ENCODE measurements around the gene RARG. TPM values are rescaled to one million over a fixed set of nuclear protein-coding genes. Genes with fewer than 3 reads are reported as not detected.
A peak's percentile ranks its signal among the peaks of the same experiment; 100 is the strongest.

Gene RARG
- total RNA-seq: 10 to 100 TPM; 29.4 to 38.8 TPM

- Mint-ChIP-seq H3K36me3 (no peaks in the 10 kb centered on the region), H3K4me3 (peak within 1 kb of the TSS; percentile 73), H3K9me3 (ENCODE audit: low read depth) (no peaks in the 10 kb centered on the region), H3K27ac (peak within 1 kb of the TSS; percentile 58), H3K27me3 (no peaks in the 10 kb centered on the region), H3K4me1 (peaks cover 44% of the 10 kb centered on the region)
- ATAC-seq (peak; percentile 85), DNase-seq (peak; percentile 78)
- CTCF ChIA-PET: interaction anchor here (1.1 to 2.3 kb wide), 6 partner anchors 13 to 89 kb away, joined by 3 to 6 read pairs (median 3); partner anchors contain the start of genes AAAS and ITGB7
These were observed at the start of gene RARG for GRCh38 chr12:53231921-53232645. Gene RARG, minus strand, starts transcription at chr12:53232209. Its CDS starts 4,664 bp downstream, at chr12:53227545.

- H3K4me3 Mint-ChIP-seq: no peak overlapping the region
- peaks cover 4% of the 10 kb centered on the region for H3K4me1 Mint-ChIP-seq
- no peaks in the 10 kb centered on the region for H3K27me3 Mint-ChIP-seq
- ATAC-seq: no peak
- H3K36me3 Mint-ChIP-seq: peaks cover 59% of the 10 kb centered on the region
- no peaks in the 10 kb centered on the region for H3K9me3 Mint-ChIP-seq (ENCODE audit: low read depth)
- CTCF ChIA-PET: interaction anchor here (1.0 to 1.1 kb wide), 3 partner anchors 12 to 121 kb away, joined by 3 to 4 read pairs (median 4); partner anchors contain the start of gene ESPL1
- H3K27ac Mint-ChIP-seq: no peak overlapping the region
- no peak for DNase-seq
These were observed 48.0 kb upstream of the RARG start for GRCh38 chr12:53279888-53280498.

GRCh38 chr12:53279283-53279869 is 47.4 kb upstream of the RARG start:
- no peaks in the 10 kb centered on the region for H3K27me3 Mint-ChIP-seq
- DNase-seq: no peak
- no peak for ATAC-seq
- H3K9me3 Mint-ChIP-seq (ENCODE audit: low read depth): no peaks in the 10 kb centered on the region
- H3K36me3 Mint-ChIP-seq: peaks cover 63% of the 10 kb centered on the region
- H3K27ac Mint-ChIP-seq: no peak overlapping the region
- CTCF ChIA-PET: interaction anchor here (1.0 to 1.8 kb wide), 3 partner anchors 9 to 121 kb away, joined by 3 to 6 read pairs (median 4); partner anchors contain the start of gene ESPL1
- H3K4me3 Mint-ChIP-seq: no peak overlapping the region
- peaks cover 5% of the 10 kb centered on the region for H3K4me1 Mint-ChIP-seq

GRCh38 chr12:53277981-53278380 is 46.0 kb upstream of the RARG start:
- H3K4me3 Mint-ChIP-seq: no peak overlapping the region
- H3K36me3 Mint-ChIP-seq: peaks cover 56% of the 10 kb centered on the region
- CTCF ChIA-PET: interaction anchor here (1.3 to 1.8 kb wide), 5 partner anchors 10 to 119 kb away, joined by 3 to 11 read pairs (median 4); partner anchors contain the start of genes AAAS, ESPL1 and MYG1
- ATAC-seq (no peak), DNase-seq (no peak)
- H3K4me1 Mint-ChIP-seq: peaks cover 9% of the 10 kb centered on the region
- H3K27me3 Mint-ChIP-seq: no peaks in the 10 kb centered on the region
- no peak overlapping the region for H3K27ac Mint-ChIP-seq
- H3K9me3 Mint-ChIP-seq (ENCODE audit: low read depth): no peaks in the 10 kb centered on the region

GRCh38 chr12:53276511-53276910 is 44.5 kb upstream of the RARG start:
- Mint-ChIP-seq H3K4me1 (peaks cover 18% of the 10 kb centered on the region), H3K27me3 (no peaks in the 10 kb centered on the region), H3K9me3 (ENCODE audit: low read depth) (no peaks in the 10 kb centered on the region), H3K36me3 (peaks cover 54% of the 10 kb centered on the region), H3K4me3 (no peak overlapping the region), H3K27ac (no peak overlapping the region)
- CTCF ChIA-PET: interaction anchor here (1.8 kb wide), 1 partner anchor 8 kb away, joined by 11 read pairs; the partner anchor contains the start of gene ESPL1
- ATAC-seq (no peak), DNase-seq (no peak)

GRCh38 chr12:53274445-53274844 is 42.4 kb upstream of the RARG start:
- no peak overlapping the region for H3K27ac Mint-ChIP-seq
- no peak overlapping the region for H3K4me3 Mint-ChIP-seq
- H3K36me3 Mint-ChIP-seq: peaks cover 62% of the 10 kb centered on the region
- DNase-seq (no peak), ATAC-seq (no peak)
- H3K4me1 Mint-ChIP-seq: peaks cover 35% of the 10 kb centered on the region
- CTCF ChIA-PET: no interaction called here
- H3K27me3 Mint-ChIP-seq: no peaks in the 10 kb centered on the region
- H3K9me3 Mint-ChIP-seq (ENCODE audit: low read depth): no peaks in the 10 kb centered on the region

- CTCF ChIA-PET: interaction anchor here (0.8 to 12.0 kb wide), 31 partner anchors 8 to 244 kb away, joined by 3 to 248 read pairs (median 5); partner anchors contain the start of genes AAAS, CSAD, ITGB7 and PFDN5
- DNase-seq (no peak), ATAC-seq (no peak)
- Mint-ChIP-seq H3K27ac (peak overlapping the region; percentile 95), H3K4me3 (peak overlapping the region; percentile 100), H3K27me3 (no peaks in the 10 kb centered on the region), H3K36me3 (peaks cover 39% of the 10 kb centered on the region), H3K9me3 (ENCODE audit: low read depth) (no peaks in the 10 kb centered on the region), H3K4me1 (peaks cover 46% of the 10 kb centered on the region)
These were observed 36.9 kb upstream of the RARG start for GRCh38 chr12:53268630-53269562.

GRCh38 chr12:53267999-53268629 is 36.1 kb upstream of the RARG start, which contains the start of gene ESPL1:
Gene ESPL1, plus strand, starts transcription at chr12:53268299. Its CDS starts 468 bp downstream, at chr12:53268767.
- DNase-seq (peak; percentile 92), ATAC-seq (peak; percentile 96)
- H3K36me3 Mint-ChIP-seq: peaks cover 39% of the 10 kb centered on the region
- H3K9me3 Mint-ChIP-seq (ENCODE audit: low read depth): no peaks in the 10 kb centered on the region
- CTCF ChIA-PET: interaction anchor here (0.6 to 12.0 kb wide), 42 partner anchors 9 to 241 kb away, joined by 3 to 248 read pairs (median 4); partner anchors contain the start of genes AAAS, CSAD, ITGB7 and MYG1
- peak within 1 kb of the TSS; percentile 100 for H3K4me3 Mint-ChIP-seq
- no peaks in the 10 kb centered on the region for H3K27me3 Mint-ChIP-seq
- peaks cover 46% of the 10 kb centered on the region for H3K4me1 Mint-ChIP-seq
- peak within 1 kb of the TSS; percentile 95 for H3K27ac Mint-ChIP-seq

- Mint-ChIP-seq H3K36me3 (peaks cover 35% of the 10 kb centered on the region), H3K4me1 (peaks cover 43% of the 10 kb centered on the region), H3K27me3 (no peaks in the 10 kb centered on the region), H3K9me3 (ENCODE audit: low read depth) (no peaks in the 10 kb centered on the region), H3K4me3 (peak overlapping the region; percentile 100), H3K27ac (peak overlapping the region; percentile 95)
- DNase-seq (peak; percentile 52), ATAC-seq (peak; percentile 35)
- CTCF ChIA-PET: interaction anchor here (0.6 to 12.0 kb wide), 42 partner anchors 9 to 241 kb away, joined by 3 to 248 read pairs (median 4); partner anchors contain the start of genes AAAS, CSAD, ITGB7 and MYG1
These were observed 35.4 kb upstream of the RARG start for GRCh38 chr12:53267306-53267998.

GRCh38 chr12:53265783-53266182 is 33.8 kb upstream of the RARG start:
- ATAC-seq: no peak
- Mint-ChIP-seq H3K27ac (no peak overlapping the region), H3K9me3 (ENCODE audit: low read depth) (no peaks in the 10 kb centered on the region), H3K36me3 (peaks cover 24% of the 10 kb centered on the region), H3K27me3 (no peaks in the 10 kb centered on the region), H3K4me3 (no peak overlapping the region), H3K4me1 (peaks cover 32% of the 10 kb centered on the region)
- DNase-seq: no peak
- CTCF ChIA-PET: interaction anchor here (1.1 to 12.0 kb wide), 7 partner anchors 21 to 106 kb away, joined by 3 to 248 read pairs (median 7); partner anchors contain the start of genes AAAS, ITGB7 and MYG1

GRCh38 chr12:53259891-53260290 is 27.9 kb upstream of the RARG start:
- Mint-ChIP-seq H3K27ac (no peak overlapping the region), H3K36me3 (no peaks in the 10 kb centered on the region), H3K4me1 (peaks cover 23% of the 10 kb centered on the region), H3K4me3 (no peak overlapping the region), H3K9me3 (ENCODE audit: low read depth) (no peaks in the 10 kb centered on the region), H3K27me3 (no peaks in the 10 kb centered on the region)
- ATAC-seq (no peak), DNase-seq (no peak)
- CTCF ChIA-PET: interaction anchor here (0.7 to 11.5 kb wide), 3 partner anchors 9 to 186 kb away, joined by 4 to 294 read pairs (median 4); partner anchors contain the start of gene ITGB7
